Measurements from ENCODE around the gene ADAMTS9.

DNA sequence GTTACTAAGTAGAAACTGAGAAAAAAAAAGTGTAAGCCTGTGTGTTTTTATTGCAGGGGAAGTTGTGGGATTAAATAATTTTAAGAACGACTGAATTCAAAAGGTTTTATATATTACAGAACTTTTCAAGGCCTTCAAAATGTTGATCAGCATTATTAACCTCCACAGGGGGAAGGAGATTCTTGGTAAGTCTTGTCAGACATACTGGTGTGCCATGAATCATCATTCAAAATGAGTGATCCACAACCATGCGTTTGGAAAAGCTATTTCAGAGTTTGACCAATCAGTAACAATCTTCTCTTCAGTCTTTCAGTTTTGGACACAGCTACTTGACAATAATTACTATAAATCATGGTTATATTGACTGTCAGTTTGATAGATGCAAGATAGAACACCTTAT is 70.2 kb downstream of the ADAMTS9 start:
- TF ChIP-seq TBL1XR1 (IDR thresholded peaks at IDR 0.05; ENCODE audit: low read depth, low read length) (no peak), POLR2A (IDR thresholded peaks at IDR 0.05; ENCODE audit: low read depth, low read length) (no peak), CHD2 (IDR thresholded peaks at IDR 0.05; ENCODE audit: borderline replicate concordance, low read depth, low read length) (no peak), TCF12 (IDR thresholded peaks at IDR 0.05; ENCODE audit: low read depth, low read length) (no peak), PAX8 (IDR thresholded peaks at IDR 0.05) (no peak), KAT2A (conservative IDR thresholded peaks at IDR 0.05; ENCODE audit: control insufficient read depth, low read depth, low read length) (no peak), EP300 (IDR thresholded peaks at IDR 0.05; ENCODE audit: borderline replicate concordance in 1 of 2, control insufficient read depth in 1 of 2, low read depth in 2 of 2, low read length in 2 of 2) (no peak), ZNF24 (IDR thresholded peaks at IDR 0.05) (no peak), ATF2 (IDR thresholded peaks at IDR 0.05; ENCODE audit: low read length) (no peak), GATAD2B (conservative IDR thresholded peaks at IDR 0.05; ENCODE audit: low read depth) (no peak), POLR2AphosphoS5 (IDR thresholded peaks at IDR 0.05; ENCODE audit: low read length) (no peak)
- TF ChIP-seq, protein P1, sequence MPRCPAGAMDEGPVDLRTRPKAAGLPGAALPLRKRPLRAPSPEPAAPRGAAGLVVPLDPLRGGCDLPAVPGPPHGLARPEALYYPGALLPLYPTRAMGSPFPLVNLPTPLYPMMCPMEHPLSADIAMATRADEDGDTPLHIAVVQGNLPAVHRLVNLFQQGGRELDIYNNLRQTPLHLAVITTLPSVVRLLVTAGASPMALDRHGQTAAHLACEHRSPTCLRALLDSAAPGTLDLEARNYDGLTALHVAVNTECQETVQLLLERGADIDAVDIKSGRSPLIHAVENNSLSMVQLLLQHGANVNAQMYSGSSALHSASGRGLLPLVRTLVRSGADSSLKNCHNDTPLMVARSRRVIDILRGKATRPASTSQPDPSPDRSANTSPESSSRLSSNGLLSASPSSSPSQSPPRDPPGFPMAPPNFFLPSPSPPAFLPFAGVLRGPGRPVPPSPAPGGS (IDR thresholded peaks at IDR 0.05; ENCODE audit: borderline replicate concordance, insufficient read depth, low read depth, low read length, poor library complexity, severe bottlenecking), result no peak
- TF ChIP-seq, protein P2, sequence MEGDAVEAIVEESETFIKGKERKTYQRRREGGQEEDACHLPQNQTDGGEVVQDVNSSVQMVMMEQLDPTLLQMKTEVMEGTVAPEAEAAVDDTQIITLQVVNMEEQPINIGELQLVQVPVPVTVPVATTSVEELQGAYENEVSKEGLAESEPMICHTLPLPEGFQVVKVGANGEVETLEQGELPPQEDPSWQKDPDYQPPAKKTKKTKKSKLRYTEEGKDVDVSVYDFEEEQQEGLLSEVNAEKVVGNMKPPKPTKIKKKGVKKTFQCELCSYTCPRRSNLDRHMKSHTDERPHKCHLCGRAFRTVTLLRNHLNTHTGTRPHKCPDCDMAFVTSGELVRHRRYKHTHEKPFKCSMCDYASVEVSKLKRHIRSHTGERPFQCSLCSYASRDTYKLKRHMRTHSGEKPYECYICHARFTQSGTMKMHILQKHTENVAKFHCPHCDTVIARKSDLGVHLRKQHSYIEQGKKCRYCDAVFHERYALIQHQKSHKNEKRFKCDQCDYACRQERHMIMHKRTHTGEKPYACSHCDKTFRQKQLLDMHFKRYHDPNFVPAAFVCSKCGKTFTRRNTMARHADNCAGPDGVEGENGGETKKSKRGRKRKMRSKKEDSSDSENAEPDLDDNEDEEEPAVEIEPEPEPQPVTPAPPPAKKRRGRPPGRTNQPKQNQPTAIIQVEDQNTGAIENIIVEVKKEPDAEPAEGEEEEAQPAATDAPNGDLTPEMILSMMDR (IDR thresholded peaks at IDR 0.05 in 2 of 3, conservative IDR thresholded peaks at IDR 0.05 in 1 of 3; ENCODE audit: control insufficient read depth in 2 of 3, extremely low read depth in 1 of 3, insufficient read depth in 1 of 3, low read depth in 3 of 3, low read length in 3 of 3), result no peak
- TF ChIP-seq, protein P3, sequence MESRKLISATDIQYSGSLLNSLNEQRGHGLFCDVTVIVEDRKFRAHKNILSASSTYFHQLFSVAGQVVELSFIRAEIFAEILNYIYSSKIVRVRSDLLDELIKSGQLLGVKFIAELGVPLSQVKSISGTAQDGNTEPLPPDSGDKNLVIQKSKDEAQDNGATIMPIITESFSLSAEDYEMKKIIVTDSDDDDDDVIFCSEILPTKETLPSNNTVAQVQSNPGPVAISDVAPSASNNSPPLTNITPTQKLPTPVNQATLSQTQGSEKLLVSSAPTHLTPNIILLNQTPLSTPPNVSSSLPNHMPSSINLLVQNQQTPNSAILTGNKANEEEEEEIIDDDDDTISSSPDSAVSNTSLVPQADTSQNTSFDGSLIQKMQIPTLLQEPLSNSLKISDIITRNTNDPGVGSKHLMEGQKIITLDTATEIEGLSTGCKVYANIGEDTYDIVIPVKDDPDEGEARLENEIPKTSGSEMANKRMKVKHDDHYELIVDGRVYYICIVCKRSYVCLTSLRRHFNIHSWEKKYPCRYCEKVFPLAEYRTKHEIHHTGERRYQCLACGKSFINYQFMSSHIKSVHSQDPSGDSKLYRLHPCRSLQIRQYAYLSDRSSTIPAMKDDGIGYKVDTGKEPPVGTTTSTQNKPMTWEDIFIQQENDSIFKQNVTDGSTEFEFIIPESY (IDR thresholded peaks at IDR 0.05), result no peak
